ENCODE data around the gene ZBED3. TPM values are rescaled to one million over a fixed set of nuclear protein-coding genes. Genes with fewer than 3 reads are reported as not detected.

ZBED3 gene
- total RNA-seq, 1 experiment from 2014 or later: 7.8 TPM

DNA sequence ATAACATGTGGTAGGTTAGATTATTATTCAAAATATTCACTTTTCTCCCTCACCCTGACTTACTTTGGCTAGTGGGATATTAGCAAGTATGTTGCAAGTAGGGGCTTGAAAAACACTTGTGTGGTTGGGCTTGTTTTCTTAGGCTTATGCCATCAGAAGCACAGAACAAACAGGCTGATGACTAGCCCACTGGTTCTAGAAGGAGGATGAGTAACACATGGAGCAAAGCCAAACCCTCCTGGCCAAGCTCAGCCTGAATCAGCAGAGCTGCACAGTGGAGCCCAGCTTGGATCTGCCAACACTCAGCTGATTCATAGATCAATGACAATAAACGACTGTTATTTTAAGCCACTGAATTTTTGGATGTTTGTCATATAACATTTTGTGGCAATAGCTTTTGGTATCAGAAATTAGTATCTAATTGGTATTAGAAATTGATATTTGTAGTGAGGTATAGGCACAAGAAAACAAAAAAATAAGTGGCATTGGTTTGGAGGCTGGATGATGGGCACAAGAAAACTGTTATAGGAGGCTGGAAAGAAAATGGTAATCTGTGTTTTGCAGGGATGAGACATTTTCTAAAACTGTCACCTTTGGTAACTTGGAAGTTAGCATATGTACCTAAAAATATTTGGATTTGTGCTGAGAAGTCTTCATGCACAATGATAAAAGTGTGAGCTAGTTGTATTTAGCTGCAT lies 46.1 kb upstream of the ZBED3 start:
- H4K8ac ChIP-seq (replicated peaks; ENCODE audit: insufficient read length, low read depth, low read length): no peak overlapping the region
- no peak overlapping the region for H4K91ac ChIP-seq (ENCODE audit: insufficient read length, low read depth, low read length)
- H3K9me3 ChIP-seq (ENCODE audit: control insufficient read depth, low read depth, low read length): no peaks in the 10 kb centered on the region
- no peak overlapping the region for H3K18ac ChIP-seq (ENCODE audit: insufficient read length, low read depth, low read length)
- no peak overlapping the region for H3K4me2 ChIP-seq (ENCODE audit: insufficient read depth, insufficient read length, low read length)
- no peaks in the 10 kb centered on the region for H3K23me2 ChIP-seq (ENCODE audit: insufficient read length, low read depth, low read length, poor library complexity, severe bottlenecking)
- no peaks in the 10 kb centered on the region for H3K27me3 ChIP-seq (ENCODE audit: insufficient read depth, low read length)
- no peak overlapping the region for H2BK5ac ChIP-seq (ENCODE audit: insufficient read length, low read length)
- no peak overlapping the region for H2AFZ ChIP-seq (ENCODE audit: low read length)
- H3K4me1 Mint-ChIP-seq: peaks cover 4% of the 10 kb centered on the region in 2 experiments; a peak in 1 of 4 replicates
- no peak overlapping the region for H3K27ac Mint-ChIP-seq
- no peaks in the 10 kb centered on the region for H4K20me1 ChIP-seq (ENCODE audit: control insufficient read depth, insufficient read depth, insufficient read length)
- no peak overlapping the region for H2BK120ac ChIP-seq (ENCODE audit: low read depth, low read length, poor library complexity, severe bottlenecking)
- H3K4me3 Mint-ChIP-seq: no peak overlapping the region
- H2BK12ac ChIP-seq (ENCODE audit: insufficient read length, low read depth, low read length): no peak overlapping the region
- H3K4ac ChIP-seq (ENCODE audit: low read depth, low read length): no peak overlapping the region
- no peaks in the 10 kb centered on the region for H3K4me1 ChIP-seq (ENCODE audit: insufficient read depth, low read length)
- H3K56ac ChIP-seq (ENCODE audit: insufficient read length, low read depth, low read length): no peak overlapping the region
- H3K14ac ChIP-seq (ENCODE audit: insufficient read depth, low read length): no peak overlapping the region
- H2BK15ac ChIP-seq (ENCODE audit: low read depth, low read length): no peak overlapping the region
- no peak overlapping the region for H4K5ac ChIP-seq (ENCODE audit: insufficient read length, low read depth, low read length)
- no peaks in the 10 kb centered on the region for H3K9me3 Mint-ChIP-seq
- H3K27me3 Mint-ChIP-seq (ENCODE audit: low read depth): no peaks in the 10 kb centered on the region
- DNase-seq: no peak
- no peaks in the 10 kb centered on the region for H3K79me1 ChIP-seq (ENCODE audit: insufficient read depth, low read depth, low read length, poor library complexity, severe bottlenecking)
- no peak overlapping the region for H2BK20ac ChIP-seq (ENCODE audit: low read depth, low read length, poor library complexity, severe bottlenecking)
- H3K36me3 Mint-ChIP-seq (ENCODE audit: insufficient read depth in 1 of 3, low read depth in 3 of 3): no peaks in the 10 kb centered on the region
- H3K79me2 ChIP-seq (ENCODE audit: insufficient read depth, low read length): no peaks in the 10 kb centered on the region
- TF ChIP-seq CTCF (conservative IDR thresholded peaks at IDR 0.05): no peak
- H3K9ac ChIP-seq (ENCODE audit: extremely low read depth, insufficient read length, low read length): no peak overlapping the region
- no CpG with 5 or more reads among the region's 1 CpG for WGBS (ENCODE audit: extremely low coverage, insufficient read length, low lambda C conversion rate)
- H3K23ac ChIP-seq (ENCODE audit: insufficient read length, low read depth, low read length): no peak overlapping the region
- no peak overlapping the region for H3K27ac ChIP-seq (ENCODE audit: insufficient read length, low read depth, low read length)
- H3T11ph ChIP-seq (ENCODE audit: low read length): no peak overlapping the region
- H2AK5ac ChIP-seq (ENCODE audit: insufficient read length, low read length): no peak overlapping the region
